B cell (primary cell): Measurements from ENCODE around the gene MMP26.

Experiments
- EZH2 ChIP-seq: IDR thresholded peaks from 2 replicates; pipeline ENCODE4 v1.6.1; 2012; ENCODE audit warnings: borderline replicate concordance, low read depth, mild to moderate bottlenecking, moderate library complexity, low read length; ENCODE audit not compliant: insufficient read depth, poor library complexity, severe bottlenecking
- TF ChIP-seq, protein P1 (sequence below): fragments of 200-600 bp; IDR thresholded peaks from one replicate; pipeline ENCODE4 v1.8.0; 2022; ENCODE audit warnings: antibody characterized with exemption, mild to moderate bottlenecking

GRCh38 chr11:4704054-4704789 is at the start of gene MMP26:
- TF ChIP-seq, protein P1, sequence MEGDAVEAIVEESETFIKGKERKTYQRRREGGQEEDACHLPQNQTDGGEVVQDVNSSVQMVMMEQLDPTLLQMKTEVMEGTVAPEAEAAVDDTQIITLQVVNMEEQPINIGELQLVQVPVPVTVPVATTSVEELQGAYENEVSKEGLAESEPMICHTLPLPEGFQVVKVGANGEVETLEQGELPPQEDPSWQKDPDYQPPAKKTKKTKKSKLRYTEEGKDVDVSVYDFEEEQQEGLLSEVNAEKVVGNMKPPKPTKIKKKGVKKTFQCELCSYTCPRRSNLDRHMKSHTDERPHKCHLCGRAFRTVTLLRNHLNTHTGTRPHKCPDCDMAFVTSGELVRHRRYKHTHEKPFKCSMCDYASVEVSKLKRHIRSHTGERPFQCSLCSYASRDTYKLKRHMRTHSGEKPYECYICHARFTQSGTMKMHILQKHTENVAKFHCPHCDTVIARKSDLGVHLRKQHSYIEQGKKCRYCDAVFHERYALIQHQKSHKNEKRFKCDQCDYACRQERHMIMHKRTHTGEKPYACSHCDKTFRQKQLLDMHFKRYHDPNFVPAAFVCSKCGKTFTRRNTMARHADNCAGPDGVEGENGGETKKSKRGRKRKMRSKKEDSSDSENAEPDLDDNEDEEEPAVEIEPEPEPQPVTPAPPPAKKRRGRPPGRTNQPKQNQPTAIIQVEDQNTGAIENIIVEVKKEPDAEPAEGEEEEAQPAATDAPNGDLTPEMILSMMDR: no peak
- TF ChIP-seq EZH2: no peak
